Measurements from ENCODE around the gene SYT12.

SYT12 gene

GRCh38 chr11:67031791-67032561 is 9.0 kb downstream of the SYT12 start:
- Histone ChIP-seq H3K4me2 (ENCODE audit: low read depth, low read length) (no peak overlapping the region), H3K9ac (ENCODE audit: low read length) (no peak overlapping the region), H3K4me1 (ENCODE audit: low read length) (no peaks in the 10 kb centered on the region), H3K9me2 (replicated peaks; ENCODE audit: insufficient read depth, low read length) (no peaks in the 10 kb centered on the region), H3K36me3 (replicated peaks; ENCODE audit: insufficient read depth, low read length) (no peaks in the 10 kb centered on the region), H3K4me3 (ENCODE audit: low read length) (no peak overlapping the region), H2AFZ (ENCODE audit: low read length) (no peak overlapping the region), H3F3A (ENCODE audit: insufficient read depth, low read length) (no peaks in the 10 kb centered on the region), H4K20me1 (ENCODE audit: insufficient read depth, low read length) (no peaks in the 10 kb centered on the region), H3K27ac (ENCODE audit: low read length) (no peak overlapping the region), H3K27me3 (replicated peaks; ENCODE audit: insufficient read depth, low read length) (peaks cover 48% of the 10 kb centered on the region), H3K9me3 (replicated peaks; ENCODE audit: insufficient read depth, low read length) (no peaks in the 10 kb centered on the region), H3K79me2 (ENCODE audit: low read length) (no peaks in the 10 kb centered on the region)
- TF ChIP-seq EZH2 (optimal IDR thresholded peaks at IDR 0.05; ENCODE audit: low read depth, low read length) (no peak), EZH2phosphoT487 (IDR thresholded peaks at IDR 0.05; ENCODE audit: low read length) (no peak), CTCF (IDR thresholded peaks at IDR 0.05; ENCODE audit: low read length) (no peak)
- no peak for DNase-seq

DNA sequence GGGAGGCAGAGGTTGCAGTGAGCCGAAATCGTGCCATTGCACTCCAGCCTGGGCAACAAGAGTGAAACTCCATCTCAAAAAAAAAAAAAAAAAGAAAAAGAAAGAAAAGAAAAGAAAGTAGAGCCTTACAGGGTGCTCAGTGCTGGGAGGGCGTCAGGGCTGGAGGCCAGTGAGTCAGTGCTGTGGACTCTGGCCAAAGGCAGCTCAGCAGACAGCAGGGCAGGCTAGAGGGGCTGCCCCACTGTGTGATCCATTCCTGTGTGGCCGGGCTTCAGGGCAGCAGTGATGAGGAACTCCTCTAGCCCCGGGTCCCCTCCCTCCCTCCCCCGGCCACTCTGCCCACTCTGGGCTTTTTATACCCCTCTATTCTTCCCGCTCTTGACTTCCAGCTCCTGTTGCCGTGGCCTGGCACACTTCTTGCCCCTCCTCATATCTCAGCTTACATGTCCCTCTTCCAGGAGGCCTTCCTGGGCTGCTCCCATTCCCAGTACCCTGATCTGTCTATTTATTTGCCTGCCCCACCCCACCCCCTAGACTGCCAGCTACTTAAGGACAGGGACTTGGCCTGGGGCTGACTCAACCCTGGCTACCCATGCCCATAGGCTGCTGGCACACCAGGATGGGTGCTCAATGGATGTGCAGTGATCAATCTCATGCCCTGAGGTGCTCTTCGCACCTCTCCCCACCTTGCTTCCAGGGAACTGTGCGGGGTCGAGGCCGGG is 10.1 kb downstream of the SYT12 start:
- H3K36me3 ChIP-seq (replicated peaks; ENCODE audit: insufficient read depth, low read length), result no peaks in the 10 kb centered on the region
- no peak overlapping the region for H3K9ac ChIP-seq (ENCODE audit: low read length)
- H3K4me3 ChIP-seq (ENCODE audit: low read length), result no peak overlapping the region
- H2AFZ ChIP-seq (ENCODE audit: low read length), result no peak overlapping the region
- H3K9me3 ChIP-seq (replicated peaks; ENCODE audit: insufficient read depth, low read length), result no peaks in the 10 kb centered on the region
- H3K9me2 ChIP-seq (replicated peaks; ENCODE audit: insufficient read depth, low read length), result no peaks in the 10 kb centered on the region
- H3K27ac ChIP-seq (ENCODE audit: low read length), result no peak overlapping the region
- no peak for DNase-seq
- H3K27me3 ChIP-seq (replicated peaks; ENCODE audit: insufficient read depth, low read length), result peaks cover 47% of the 10 kb centered on the region
- H3F3A ChIP-seq (ENCODE audit: insufficient read depth, low read length), result no peaks in the 10 kb centered on the region
- H3K79me2 ChIP-seq (ENCODE audit: low read length), result no peaks in the 10 kb centered on the region
- H3K4me1 ChIP-seq (ENCODE audit: low read length), result no peaks in the 10 kb centered on the region
- no peak overlapping the region for H3K4me2 ChIP-seq (ENCODE audit: low read depth, low read length)
- H4K20me1 ChIP-seq (ENCODE audit: insufficient read depth, low read length), result no peaks in the 10 kb centered on the region
- no peak for TF ChIP-seq CTCF (IDR thresholded peaks at IDR 0.05; ENCODE audit: low read length)
- TF ChIP-seq EZH2phosphoT487 (IDR thresholded peaks at IDR 0.05; ENCODE audit: low read length), result no peak
- TF ChIP-seq EZH2 (optimal IDR thresholded peaks at IDR 0.05; ENCODE audit: low read depth, low read length), result no peak

- H3K27ac ChIP-seq (ENCODE audit: low read length), result no peak overlapping the region
- no peaks in the 10 kb centered on the region for H3K4me1 ChIP-seq (ENCODE audit: low read length)
- H3K79me2 ChIP-seq (ENCODE audit: low read length), result no peaks in the 10 kb centered on the region
- no peak overlapping the region for H2AFZ ChIP-seq (ENCODE audit: low read length)
- no peaks in the 10 kb centered on the region for H4K20me1 ChIP-seq (ENCODE audit: insufficient read depth, low read length)
- no peaks in the 10 kb centered on the region for H3F3A ChIP-seq (ENCODE audit: insufficient read depth, low read length)
- no peak overlapping the region for H3K4me2 ChIP-seq (ENCODE audit: low read depth, low read length)
- no peak overlapping the region for H3K9ac ChIP-seq (ENCODE audit: low read length)
- no peak overlapping the region for H3K4me3 ChIP-seq (ENCODE audit: low read length)
- TF ChIP-seq CTCF (IDR thresholded peaks at IDR 0.05; ENCODE audit: low read length) (no peak), EZH2 (optimal IDR thresholded peaks at IDR 0.05; ENCODE audit: low read depth, low read length) (no peak), EZH2phosphoT487 (IDR thresholded peaks at IDR 0.05; ENCODE audit: low read length) (no peak)
- no peaks in the 10 kb centered on the region for H3K9me3 ChIP-seq (replicated peaks; ENCODE audit: insufficient read depth, low read length)
- H3K27me3 ChIP-seq (replicated peaks; ENCODE audit: insufficient read depth, low read length), result peaks cover 40% of the 10 kb centered on the region
- H3K9me2 ChIP-seq (replicated peaks; ENCODE audit: insufficient read depth, low read length), result no peaks in the 10 kb centered on the region
- no peak for DNase-seq
- H3K36me3 ChIP-seq (replicated peaks; ENCODE audit: insufficient read depth, low read length), result no peaks in the 10 kb centered on the region
Observed at GRCh38 chr11:67033661-67034166, 10.8 kb downstream of the SYT12 start.
